ENCODE measurements around the gene NTN1.

- TF ChIP-seq POLR2A (IDR thresholded peaks at IDR 0.05), result no peak
- no peak for TF ChIP-seq EP300 (IDR thresholded peaks at IDR 0.05)
- TF ChIP-seq CTCF (IDR thresholded peaks at IDR 0.05), result no peak
Observed at GRCh38 chr17:9032583-9032982, 11.3 kb downstream of the NTN1 start.

Data from gastroesophageal sphincter (tissue), 3 donors.